Coronary artery (tissue), 2 donors: ENCODE data around the gene TPRX2.

Source experiments
- DNase-seq: peaks from one replicate; pipeline ENCODE4 v3.0.0-alpha.2; 2017; ENCODE audit warnings: low spot score
- H3K27ac ChIP-seq, 2 donors: fragments of 200-600 bp; sonication (generic); one replicate each; pipeline ENCODE4 v1.5.1; 2016 to 2019
- H3K4me3 ChIP-seq: fragments of 200-600 bp; sonication (generic); 2 replicates; pipeline ENCODE4 v1.5.1; 2016; ENCODE audit warnings: mild to moderate bottlenecking, moderate library complexity
- TF ChIP-seq, protein P1 (sequence below): fragments of 200-600 bp; sonication (generic); IDR thresholded peaks from one replicate; pipeline ENCODE4 v1.5.1; 2019; ENCODE audit warnings: antibody characterized with exemption

The TPRX2 gene

DNA sequence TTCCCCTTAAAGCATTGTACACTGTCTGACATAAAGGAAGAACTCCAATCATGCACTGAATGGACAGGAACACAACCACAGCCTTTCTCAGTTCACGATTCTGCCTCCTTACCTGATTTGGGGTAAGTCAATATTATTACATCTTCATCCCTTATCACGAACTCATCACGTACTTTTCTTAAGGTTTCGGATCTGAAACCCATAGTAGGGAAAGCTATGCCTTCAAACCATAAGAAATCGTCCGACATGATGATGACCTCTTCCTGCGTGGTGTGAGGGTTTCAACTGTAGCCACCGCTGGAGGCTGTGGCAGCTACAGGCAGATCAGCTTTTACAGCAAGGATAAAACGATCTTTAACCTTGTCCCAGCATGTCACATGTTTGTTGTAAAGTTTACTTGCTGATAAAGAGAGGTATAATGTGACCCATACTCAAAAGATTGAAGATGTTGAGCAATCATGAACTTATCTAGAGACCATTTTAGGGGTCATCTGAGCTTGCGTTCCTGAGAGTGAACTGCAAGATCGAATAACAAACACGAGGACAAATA lies 27.1 kb downstream of the TPRX2 start, which contains the start of gene SULT2A1:
Gene SULT2A1 (minus strand): TSS at position 306 of the 550 bp plus-strand sequence. CDS start 58 bp downstream, at position 248.
- Histone ChIP-seq H3K4me3 (no peak within 1 kb of the TSS), H3K27ac (no peak within 1 kb of the TSS)
- DNase-seq: no peak
- TF ChIP-seq, protein P1, sequence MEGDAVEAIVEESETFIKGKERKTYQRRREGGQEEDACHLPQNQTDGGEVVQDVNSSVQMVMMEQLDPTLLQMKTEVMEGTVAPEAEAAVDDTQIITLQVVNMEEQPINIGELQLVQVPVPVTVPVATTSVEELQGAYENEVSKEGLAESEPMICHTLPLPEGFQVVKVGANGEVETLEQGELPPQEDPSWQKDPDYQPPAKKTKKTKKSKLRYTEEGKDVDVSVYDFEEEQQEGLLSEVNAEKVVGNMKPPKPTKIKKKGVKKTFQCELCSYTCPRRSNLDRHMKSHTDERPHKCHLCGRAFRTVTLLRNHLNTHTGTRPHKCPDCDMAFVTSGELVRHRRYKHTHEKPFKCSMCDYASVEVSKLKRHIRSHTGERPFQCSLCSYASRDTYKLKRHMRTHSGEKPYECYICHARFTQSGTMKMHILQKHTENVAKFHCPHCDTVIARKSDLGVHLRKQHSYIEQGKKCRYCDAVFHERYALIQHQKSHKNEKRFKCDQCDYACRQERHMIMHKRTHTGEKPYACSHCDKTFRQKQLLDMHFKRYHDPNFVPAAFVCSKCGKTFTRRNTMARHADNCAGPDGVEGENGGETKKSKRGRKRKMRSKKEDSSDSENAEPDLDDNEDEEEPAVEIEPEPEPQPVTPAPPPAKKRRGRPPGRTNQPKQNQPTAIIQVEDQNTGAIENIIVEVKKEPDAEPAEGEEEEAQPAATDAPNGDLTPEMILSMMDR: no peak

GRCh38 chr19:47890865-47891621 lies 32.0 kb downstream of the TPRX2 start:
- DNase-seq: no peak
- H3K27ac ChIP-seq: no peak overlapping the region
- TF ChIP-seq, protein P1: no peak
- no peak overlapping the region for H3K4me3 ChIP-seq

DNA sequence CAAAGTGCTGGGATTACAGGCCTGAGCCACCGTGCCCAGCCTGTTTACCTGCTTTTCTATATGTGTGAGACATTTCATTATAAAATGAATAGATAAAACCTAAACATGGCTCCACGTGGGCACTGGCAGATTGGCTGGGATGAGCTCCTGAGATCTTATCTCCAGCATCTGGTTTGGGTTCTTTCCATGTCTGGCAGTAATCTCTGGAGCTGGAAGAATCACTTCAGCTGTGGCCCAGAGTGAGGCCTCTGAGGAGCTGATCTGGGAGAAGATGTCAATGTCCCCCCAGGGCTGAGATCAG lies 32.5 kb downstream of the TPRX2 start:
- TF ChIP-seq, protein P1: no peak
- DNase-seq: no peak
- H3K27ac ChIP-seq: no peak overlapping the region
- no peak overlapping the region for H3K4me3 ChIP-seq

- no peak for DNase-seq
- TF ChIP-seq, protein P1: no peak
- H3K27ac ChIP-seq: no peak overlapping the region
Observed at GRCh38 chr19:47891923-47892666, 33.1 kb downstream of the TPRX2 start.

GRCh38 chr19:47895165-47895782 lies 36.2 kb downstream of the TPRX2 start:
- no peak for DNase-seq
- no peak overlapping the region for H3K27ac ChIP-seq
- no peak overlapping the region for H3K4me3 ChIP-seq
- TF ChIP-seq, protein P1: no peak

More at GRCh38 chr19:47891923-47892666, 33.1 kb downstream of the TPRX2 start:
- H3K4me3 ChIP-seq: no peak overlapping the region

GRCh38 chr19:47896019-47896418 lies 37.0 kb downstream of the TPRX2 start:
- no peak for DNase-seq
- H3K4me3 ChIP-seq: no peak overlapping the region
- H3K27ac ChIP-seq: no peak overlapping the region
- TF ChIP-seq, protein P1: no peak
